8988T (cell line): Measurements from ENCODE around the gene STT3A.

Source experiments
- DNase-seq: peaks from one replicate; pipeline ENCODE4 v3.0.0; 2011

STT3A gene

GRCh38 chr11:125591649-125592304 lies 875 bp upstream of the STT3A start:
- DNase-seq: peak; percentile 23

- peak; percentile 24 for DNase-seq
Measured at GRCh38 chr11:125593114-125593820, 615 bp downstream of the STT3A start.

- DNase-seq: no peak
Measured at GRCh38 chr11:125594958-125595357, 2.3 kb downstream of the STT3A start.

GRCh38 chr11:125600663-125601062 lies 8.0 kb downstream of the STT3A start:
- no peak for DNase-seq

GRCh38 chr11:125603207-125603606 lies 10.6 kb downstream of the STT3A start:
- DNase-seq: no peak

- DNase-seq: no peak
Measured at GRCh38 chr11:125605417-125605816, 12.8 kb downstream of the STT3A start.

- no peak for DNase-seq
Measured at GRCh38 chr11:125609545-125609944, 16.9 kb downstream of the STT3A start.

- no peak for DNase-seq
Measured at GRCh38 chr11:125618383-125618782, 25.7 kb downstream of the STT3A start.

GRCh38 chr11:125621995-125622394 lies 29.3 kb downstream of the STT3A start:
- DNase-seq: no peak

GRCh38 chr11:125623064-125623463 lies 30.4 kb downstream of the STT3A start:
- DNase-seq: no peak

GRCh38 chr11:125624756-125625213 lies 32.1 kb downstream of the STT3A start, which contains the start of gene CHEK1:
CHEK1 (plus strand) TSS chr11:125625163; CDS start chr11:125626769, 1,606 bp downstream.
- DNase-seq: no peak

GRCh38 chr11:125625225-125625629 lies 32.6 kb downstream of the STT3A start:
- no peak for DNase-seq

GRCh38 chr11:125625630-125626287 lies 33.1 kb downstream of the STT3A start:
- peak; percentile 66 for DNase-seq

GRCh38 chr11:125626288-125626950 lies 33.8 kb downstream of the STT3A start:
- DNase-seq: no peak

- DNase-seq: no peak
Measured at GRCh38 chr11:125627236-125627910, 34.7 kb downstream of the STT3A start.

GRCh38 chr11:125637840-125638239 lies 45.2 kb downstream of the STT3A start:
- DNase-seq: no peak

- no peak for DNase-seq
Measured at GRCh38 chr11:125638315-125638714, 45.7 kb downstream of the STT3A start.

- DNase-seq: no peak
Measured at GRCh38 chr11:125645871-125646270, 53.2 kb downstream of the STT3A start.

GRCh38 chr11:125649465-125650166 lies 57.0 kb downstream of the STT3A start:
- no peak for DNase-seq

GRCh38 chr11:125662689-125663088 lies 70.0 kb downstream of the STT3A start:
- DNase-seq: no peak

GRCh38 chr11:125663910-125664309 lies 71.3 kb downstream of the STT3A start:
- DNase-seq: no peak

GRCh38 chr11:125667151-125667550 lies 74.5 kb downstream of the STT3A start:
- no peak for DNase-seq
